Hypothalamus (tissue), 51 donors: Measurements from ENCODE around the gene APH1A.
"Not testable (repeated sequence)": the region's sequence is repeated elsewhere in the genome, so short reads cannot be mapped to it uniquely, and the experiment has no call there.

Experiments used
- DNase-seq, 51 donors: peaks; one replicate each; lab custom pipeline; 2025; lab: John Stamatoyannopoulos, UW

APH1A gene

GRCh38 chr1:150268705-150269403 lies at the start of gene APH1A:
TSS of gene APH1A (minus strand) at chr1:150269016. CDS start at chr1:150268810, 206 bp downstream.
- peak; percentile 72 to 98 (median 95) for DNase-seq

- not testable (repeated sequence) for DNase-seq
Observed at GRCh38 chr1:150314691-150315090, 45.9 kb upstream of the APH1A start.

- no peak for DNase-seq
Observed at GRCh38 chr1:150311762-150312161, 42.9 kb upstream of the APH1A start.

DNA sequence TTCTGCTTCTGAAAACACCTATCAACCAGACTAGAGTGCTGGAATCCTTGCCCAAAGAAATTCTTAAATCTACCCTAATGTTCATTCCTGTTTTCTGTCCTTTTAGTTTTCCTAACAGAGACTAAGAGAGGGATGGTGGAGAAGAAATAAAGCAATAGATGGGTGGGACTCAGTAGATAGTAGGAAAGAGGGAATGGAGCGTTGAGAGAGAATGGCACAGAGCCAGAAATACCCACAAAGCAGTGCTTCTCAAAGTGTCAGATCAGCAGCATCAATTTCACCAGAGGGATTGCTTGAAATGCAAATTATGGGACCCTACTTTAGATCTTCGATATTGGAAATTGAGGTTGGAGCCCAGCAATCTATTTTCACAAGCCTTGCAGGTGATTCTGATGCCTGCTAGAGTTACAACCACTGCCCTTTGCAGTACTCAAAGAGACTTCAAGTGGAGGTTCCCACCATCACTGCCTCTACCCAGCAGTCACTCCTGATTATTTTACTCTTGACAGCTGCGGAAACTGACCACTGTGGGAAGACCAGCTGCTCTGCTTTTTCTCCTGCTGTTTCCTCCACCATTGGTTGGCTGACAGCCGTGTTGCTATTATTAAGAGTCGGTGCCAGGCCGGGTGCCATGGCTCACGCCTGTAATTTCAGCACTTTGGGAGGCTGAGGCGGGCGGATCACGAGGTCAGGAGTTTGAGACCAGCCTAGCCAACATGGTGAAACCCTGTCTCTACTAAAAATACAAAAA lies 41.1 kb upstream of the APH1A start:
- no peak for DNase-seq

- not testable (repeated sequence) for DNase-seq
Observed at GRCh38 chr1:150308585-150308984, 39.8 kb upstream of the APH1A start.

DNA sequence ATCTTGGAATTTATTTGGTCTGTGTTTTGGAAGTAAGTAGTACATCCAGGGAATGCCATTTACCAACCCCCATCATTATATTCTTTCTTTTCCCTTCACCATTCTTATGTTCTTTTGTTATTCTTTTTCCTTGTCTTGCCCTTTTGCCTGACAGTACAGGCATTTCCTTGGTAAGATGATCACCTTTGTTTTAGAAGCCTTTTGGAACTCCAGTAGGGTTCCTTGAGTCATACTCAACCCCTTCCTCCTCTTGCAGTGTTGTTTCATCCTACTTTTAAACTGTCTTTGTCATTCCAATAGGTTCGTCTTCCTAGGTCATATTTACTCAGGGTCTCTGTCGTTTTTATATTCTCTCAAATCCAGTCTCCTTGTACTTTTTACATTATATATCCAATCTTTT lies 34.1 kb upstream of the APH1A start:
- DNase-seq = no peak

- DNase-seq = peak in 43 of 51 donors; percentile 3 to 88 (median 46)
Observed at GRCh38 chr1:150302338-150302737, 33.5 kb upstream of the APH1A start.

DNA sequence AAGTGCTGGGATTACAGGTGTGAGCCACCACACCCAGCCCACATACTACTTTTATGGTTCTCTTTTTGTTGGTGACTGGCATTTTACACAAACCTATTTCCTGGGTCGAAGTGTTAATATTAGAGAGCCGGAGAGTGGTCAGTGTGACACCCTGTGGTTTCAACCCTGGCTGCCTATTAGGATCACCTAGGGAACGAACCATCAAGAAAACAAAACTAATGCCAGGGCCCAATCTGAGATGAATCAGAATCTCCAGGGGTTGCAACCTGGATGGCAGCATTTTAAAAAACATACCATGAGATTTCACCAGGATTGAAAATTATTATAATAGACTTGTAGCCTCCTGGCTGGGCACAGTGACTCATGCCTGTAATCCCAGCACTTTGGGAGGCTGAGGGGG lies 30.9 kb upstream of the APH1A start:
- no peak for DNase-seq

GRCh38 chr1:150295476-150295875 lies 26.7 kb upstream of the APH1A start:
- DNase-seq = no peak

DNA sequence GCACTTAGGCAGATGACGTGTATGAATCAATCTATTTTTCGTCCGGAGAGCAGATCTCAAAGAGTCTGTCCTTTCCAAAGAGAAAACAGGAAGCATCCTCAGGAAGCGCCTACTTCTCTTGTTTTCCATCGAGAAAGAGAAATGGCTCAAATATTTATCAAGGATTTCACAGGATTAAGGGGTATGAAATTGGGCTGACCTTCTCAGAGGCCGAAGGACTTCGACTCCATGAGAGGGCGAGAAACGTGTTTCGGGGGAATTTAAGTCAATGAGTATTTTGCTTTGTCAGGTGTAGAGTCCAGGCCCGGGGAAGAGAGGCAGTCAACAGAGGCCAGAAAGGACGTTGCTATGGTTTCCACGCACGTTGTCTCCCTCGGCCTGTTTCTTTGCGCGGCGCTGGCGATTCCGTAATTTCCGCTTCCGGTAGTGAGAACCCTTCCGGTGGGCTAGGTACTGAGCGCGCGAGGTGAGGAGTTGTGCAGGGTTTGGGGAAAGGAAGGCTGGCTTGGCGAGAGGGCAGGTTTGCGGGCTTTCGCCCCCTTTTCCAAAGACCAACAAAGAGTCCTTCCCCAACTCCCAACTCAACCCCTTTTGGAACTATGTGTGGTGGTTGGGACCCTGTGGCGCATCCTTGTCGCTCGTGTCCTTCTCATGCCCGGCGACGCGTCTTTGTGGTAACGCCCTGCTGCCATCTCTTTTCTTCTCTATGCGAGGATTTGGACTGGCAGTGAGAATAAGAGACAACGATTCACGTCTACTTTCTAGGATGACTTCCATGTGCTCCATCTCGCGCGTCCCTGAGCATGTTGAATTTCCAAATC lies 24.8 kb upstream of the APH1A start, which contains the start of gene MRPS21:
Gene MRPS21, plus strand, starts transcription at position 429 of the 821 bp plus-strand sequence. CDS start 506 bp downstream, outside the sequence.
- DNase-seq = peak; percentile 44 to 94 (median 83)

DNA sequence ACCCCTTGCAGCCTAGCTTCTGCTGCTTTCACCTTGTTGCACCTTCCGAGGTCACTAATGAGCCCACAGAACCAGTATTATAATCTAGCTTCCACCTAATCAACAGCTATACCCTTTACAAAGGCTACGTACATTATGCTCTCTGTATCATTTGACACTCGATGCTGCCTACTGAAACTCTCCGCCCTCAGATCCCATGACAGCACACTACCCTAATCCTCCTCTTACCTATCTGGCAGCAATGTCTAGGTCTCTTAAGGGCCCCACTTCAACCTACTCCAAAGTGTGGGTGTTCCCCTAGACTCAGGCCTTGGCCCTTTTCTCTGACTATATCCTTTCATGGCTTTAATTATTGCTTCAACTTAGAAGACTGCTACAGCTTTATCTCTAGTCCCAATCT lies 20.0 kb upstream of the APH1A start:
- no peak for DNase-seq

DNA sequence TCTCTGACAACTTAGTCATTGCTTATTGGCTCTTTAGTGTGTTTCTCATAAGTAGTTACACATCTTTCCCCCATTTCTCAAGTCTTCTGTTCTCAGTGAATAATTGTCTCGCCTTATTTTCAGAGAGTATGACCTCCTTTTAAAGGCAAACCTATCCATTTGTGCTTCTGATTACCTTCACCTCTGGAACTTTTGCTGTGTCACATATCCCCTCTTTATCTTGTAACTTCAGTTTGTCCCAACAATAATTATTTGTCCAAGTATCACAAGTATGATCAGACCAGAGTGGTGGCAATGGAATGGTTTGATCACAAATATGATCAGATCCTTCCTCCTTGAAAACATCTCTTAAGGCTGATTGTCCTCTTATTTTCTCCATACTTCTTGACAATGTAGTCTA lies 19.6 kb upstream of the APH1A start:
- DNase-seq = no peak

- DNase-seq = no peak
Observed at GRCh38 chr1:150283260-150283659, 14.4 kb upstream of the APH1A start.

DNA sequence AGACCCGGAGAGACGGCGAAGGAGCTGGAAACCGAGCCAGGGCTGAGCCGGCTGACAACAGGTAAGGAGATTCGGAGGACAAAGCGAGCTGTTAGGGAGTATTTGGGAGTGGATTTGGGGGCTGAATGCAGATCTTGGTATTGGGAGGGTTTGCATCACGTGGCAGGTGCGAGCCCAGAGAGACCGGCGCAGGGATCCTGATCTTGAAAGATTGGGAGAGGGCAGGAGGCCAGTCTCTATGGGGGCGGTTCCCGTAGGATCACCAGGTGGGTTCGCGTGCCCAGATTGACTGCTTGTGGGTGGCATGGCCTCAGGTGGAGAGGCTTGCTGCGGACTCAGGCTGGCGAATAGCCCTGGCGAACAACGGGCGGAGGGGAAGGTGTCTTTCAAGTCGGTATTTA lies 13.7 kb upstream of the APH1A start:
- DNase-seq = peak in 9 of 51 donors; percentile 35 to 79 (median 53)

DNA sequence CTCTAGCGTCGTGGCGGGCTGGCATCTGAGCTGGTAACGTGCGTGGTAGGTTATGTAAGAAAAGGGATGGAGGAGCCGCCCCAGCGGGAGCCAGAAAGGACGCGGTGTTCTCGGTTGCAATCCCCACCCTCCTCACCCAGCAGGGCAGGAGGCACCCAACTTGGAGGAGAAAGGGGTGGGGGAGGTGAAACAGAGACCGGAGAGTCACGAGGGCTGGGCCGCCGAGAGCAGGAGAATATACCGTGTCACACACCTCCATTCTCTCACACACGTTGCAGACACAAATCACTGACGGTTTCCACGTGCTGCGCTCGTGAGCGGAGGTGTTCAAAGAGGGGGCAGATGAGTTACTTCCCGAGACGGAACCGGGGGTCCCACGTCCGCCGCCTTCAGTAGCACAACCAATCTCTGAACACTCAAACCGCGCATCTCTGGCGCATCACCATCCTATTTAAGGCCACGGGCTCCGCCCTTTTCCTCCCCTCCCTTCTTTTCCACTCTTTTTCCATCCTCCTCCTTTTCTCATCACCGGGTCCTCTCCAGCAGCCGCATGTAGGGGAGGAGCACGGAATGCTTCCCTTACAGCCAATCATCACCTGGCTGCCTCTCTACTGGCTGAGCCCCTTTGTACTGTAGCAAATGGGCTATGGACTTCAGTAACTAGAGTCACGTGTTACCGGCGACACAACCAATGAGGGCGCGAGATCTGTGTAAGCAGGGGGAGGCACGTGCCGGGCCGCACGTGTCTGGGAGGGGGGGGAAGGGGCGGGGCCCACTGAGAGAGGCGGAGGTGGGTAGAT lies 13.1 kb upstream of the APH1A start, which contains the start of gene CIART:
Gene CIART, plus strand, starts transcription at position 797 of the 800 bp plus-strand sequence. CDS start 714 bp downstream, outside the sequence.
- DNase-seq = peak; percentile 41 to 98 (median 90)

DNA sequence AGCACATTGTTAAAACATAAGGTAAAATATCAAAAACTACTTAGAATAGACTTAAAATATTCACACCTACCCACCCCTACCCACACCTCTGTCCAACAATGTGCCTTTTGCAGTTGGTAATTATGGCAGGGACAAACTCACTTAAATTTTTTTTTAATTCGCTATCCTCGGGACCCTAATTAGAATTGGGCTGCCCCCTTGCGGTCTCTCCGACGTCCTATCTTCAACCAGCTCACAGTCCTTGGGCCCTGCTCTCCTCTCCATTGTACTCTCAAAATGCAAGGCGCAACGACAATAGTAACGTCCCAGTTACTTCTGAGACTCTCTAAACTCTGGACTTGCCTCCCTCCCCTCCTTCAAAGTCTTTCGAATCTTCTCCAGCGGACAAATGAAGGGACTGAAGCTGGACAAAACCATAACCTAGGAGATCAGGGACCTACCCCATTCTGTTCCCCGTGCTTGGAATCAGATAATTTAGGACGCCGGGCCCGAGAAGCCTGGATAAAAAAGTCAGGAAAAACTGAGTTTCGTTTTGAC lies 12.5 kb upstream of the APH1A start:
- DNase-seq = peak in 43 of 51 donors; percentile 7 to 87 (median 56)

DNA sequence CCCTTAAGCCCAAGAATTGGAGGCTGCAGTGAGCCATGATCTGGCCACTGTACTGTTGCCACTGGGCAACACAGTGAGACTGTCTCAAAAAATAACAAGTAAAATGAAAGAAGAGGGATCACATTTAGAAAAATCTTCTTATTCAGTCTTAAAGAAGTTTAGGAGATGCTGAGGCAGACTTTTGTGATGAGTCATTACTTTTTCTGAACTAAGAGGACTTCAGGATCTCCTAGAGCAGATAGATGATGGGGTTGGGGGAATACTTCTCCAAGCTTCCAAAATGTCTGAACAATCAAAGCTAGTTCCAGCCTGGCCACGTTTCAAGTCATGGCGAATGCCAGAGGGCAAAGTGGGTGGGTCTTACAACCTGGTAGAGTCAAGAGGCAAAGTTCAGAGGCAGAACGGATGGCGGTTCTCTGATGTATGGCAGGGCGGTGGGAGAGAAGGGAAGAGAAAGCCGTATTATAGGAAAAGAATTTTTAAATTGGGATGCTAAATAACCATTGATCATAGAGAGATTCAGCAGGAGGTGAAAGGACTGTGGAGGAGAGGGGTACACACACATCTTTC lies 11.4 kb upstream of the APH1A start:
- no peak for DNase-seq

DNA sequence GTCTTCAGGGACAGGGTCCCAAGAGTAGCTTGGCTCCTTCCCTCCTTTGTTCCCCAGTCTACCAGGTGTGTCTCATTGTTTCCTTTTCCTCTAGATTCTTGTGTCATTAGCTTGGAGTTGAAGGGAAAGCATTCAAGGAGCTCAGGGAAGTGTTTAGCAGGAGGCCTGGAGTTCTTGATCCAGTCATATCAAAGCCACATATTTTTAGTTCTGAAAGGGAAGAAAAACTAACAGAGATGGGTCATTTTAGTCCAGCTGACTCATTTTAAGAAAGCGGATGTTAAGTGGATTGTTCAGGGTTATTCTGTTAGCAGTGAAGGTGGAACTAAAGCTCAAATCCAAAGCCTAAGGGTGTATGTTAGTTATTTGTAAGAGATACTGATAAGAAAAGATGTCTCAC lies 4.5 kb upstream of the APH1A start:
- DNase-seq = no peak

- DNase-seq = no peak
Observed at GRCh38 chr1:150271291-150271959, 2.6 kb upstream of the APH1A start.
